Omental fat pad (tissue), 4 donors: ENCODE data around the gene KCNB1. TPM values are rescaled to one million over a fixed set of nuclear protein-coding genes. Genes with fewer than 3 reads are reported as not detected.

ENCODE experiments used
- ATAC-seq: fragments of 150-250 bp; one replicate; pipeline ENCODE4 v1.9.1; 2016; ENCODE audit warnings: mild to moderate bottlenecking, moderate library complexity; ENCODE audit not compliant: low FRiP score
- DNase-seq: peaks from one replicate; pipeline ENCODE4 v3.0.0-alpha.2; 2019; ENCODE audit warnings: low spot score
- total RNA-seq, 4 donors: library from RNA; depleted of rRNA; stranded (reverse); fragments of >200 nt; gene quantifications; one replicate each; pipeline ENCODE4 v1.1.0, GENCODE V29; 2016
- TF ChIP-seq, protein P1 (sequence below), 3 donors: fragments of 450-650 bp; IDR thresholded peaks; one replicate each; pipeline ENCODE4 v1.5.1; 2016 to 2017; ENCODE audit warnings: antibody characterized with exemption in 3 of 3, mild to moderate bottlenecking in 3 of 3, moderate library complexity in 2 of 3

KCNB1 gene
- total RNA-seq, 4 donors from 2014 or later: 15.0 to 34.4 (median 22.9) TPM

- TF ChIP-seq, protein P1, sequence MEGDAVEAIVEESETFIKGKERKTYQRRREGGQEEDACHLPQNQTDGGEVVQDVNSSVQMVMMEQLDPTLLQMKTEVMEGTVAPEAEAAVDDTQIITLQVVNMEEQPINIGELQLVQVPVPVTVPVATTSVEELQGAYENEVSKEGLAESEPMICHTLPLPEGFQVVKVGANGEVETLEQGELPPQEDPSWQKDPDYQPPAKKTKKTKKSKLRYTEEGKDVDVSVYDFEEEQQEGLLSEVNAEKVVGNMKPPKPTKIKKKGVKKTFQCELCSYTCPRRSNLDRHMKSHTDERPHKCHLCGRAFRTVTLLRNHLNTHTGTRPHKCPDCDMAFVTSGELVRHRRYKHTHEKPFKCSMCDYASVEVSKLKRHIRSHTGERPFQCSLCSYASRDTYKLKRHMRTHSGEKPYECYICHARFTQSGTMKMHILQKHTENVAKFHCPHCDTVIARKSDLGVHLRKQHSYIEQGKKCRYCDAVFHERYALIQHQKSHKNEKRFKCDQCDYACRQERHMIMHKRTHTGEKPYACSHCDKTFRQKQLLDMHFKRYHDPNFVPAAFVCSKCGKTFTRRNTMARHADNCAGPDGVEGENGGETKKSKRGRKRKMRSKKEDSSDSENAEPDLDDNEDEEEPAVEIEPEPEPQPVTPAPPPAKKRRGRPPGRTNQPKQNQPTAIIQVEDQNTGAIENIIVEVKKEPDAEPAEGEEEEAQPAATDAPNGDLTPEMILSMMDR (IDR thresholded peaks at IDR 0.05): no peak
- ATAC-seq (no peak), DNase-seq (no peak)
Measured at GRCh38 chr20:49366687-49367086, 115.8 kb downstream of the KCNB1 start.

DNA sequence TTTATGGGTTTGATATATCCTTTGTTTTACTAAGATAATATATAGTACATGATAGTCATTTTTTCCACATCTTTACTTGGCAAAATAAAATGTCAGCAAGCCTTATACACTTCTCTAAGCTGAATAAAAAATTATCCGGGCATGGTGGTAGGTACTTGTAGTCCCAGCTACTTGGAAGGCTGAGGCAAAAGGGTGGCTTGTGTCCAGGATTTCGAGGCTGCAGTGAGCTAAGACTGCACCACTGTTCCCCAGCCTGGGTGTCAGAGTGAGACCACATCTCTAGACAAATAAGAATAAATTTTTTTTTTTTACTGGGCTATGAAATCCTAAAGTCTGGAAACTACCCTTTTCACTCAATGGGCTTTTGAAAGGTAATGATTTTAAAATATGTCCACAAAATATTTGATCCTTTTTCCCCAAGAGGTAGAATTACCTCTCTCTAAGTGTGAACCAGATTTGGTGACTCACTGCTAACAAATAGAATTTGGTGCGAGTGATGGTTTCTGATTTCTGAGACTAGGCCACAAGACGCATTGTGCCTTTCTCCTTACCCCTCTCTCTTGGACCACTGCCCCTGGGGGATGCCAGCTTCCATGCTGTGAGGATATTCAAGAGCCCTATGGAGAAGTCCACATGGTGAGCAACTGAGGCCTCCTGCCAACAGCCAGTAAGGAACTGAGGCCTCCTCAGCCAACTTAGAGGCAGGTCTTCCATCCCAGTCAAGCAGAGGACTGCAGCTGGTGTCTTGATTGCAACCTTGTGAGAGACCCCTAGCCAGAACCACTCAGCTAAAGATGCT lies 120.4 kb downstream of the KCNB1 start:
- ATAC-seq (no peak), DNase-seq (no peak)

GRCh38 chr20:49360242-49360968 lies 122.1 kb downstream of the KCNB1 start:
- ATAC-seq (no peak), DNase-seq (no peak)
- TF ChIP-seq, protein P1 (IDR thresholded peaks at IDR 0.05): no peak

More for the DNA sequence above, 120.4 kb downstream of the KCNB1 start:
- TF ChIP-seq, protein P1 (IDR thresholded peaks at IDR 0.05): no peak

- TF ChIP-seq, protein P1 (IDR thresholded peaks at IDR 0.05): no peak
- ATAC-seq: no peak
- DNase-seq: no peak
Measured at GRCh38 chr20:49356676-49357075, 125.8 kb downstream of the KCNB1 start.

DNA sequence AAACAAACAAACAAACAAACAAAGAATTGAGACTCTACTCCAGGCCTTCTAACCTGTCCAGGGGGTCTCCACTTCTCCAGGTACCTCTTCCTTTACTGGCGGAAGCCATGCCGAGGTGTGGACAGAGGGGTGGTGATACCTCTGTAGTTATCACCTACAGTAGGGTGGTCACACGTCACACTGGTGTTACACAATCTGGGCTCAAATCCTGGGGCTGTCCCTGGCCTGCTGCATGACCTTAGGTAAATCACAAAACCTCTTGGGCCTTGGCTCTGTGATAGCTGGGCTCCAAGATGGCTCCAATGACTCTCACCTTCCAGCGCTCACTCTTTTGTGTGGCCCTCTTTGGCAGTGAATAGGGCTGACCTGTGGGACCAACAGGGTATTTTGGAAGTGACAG lies 127.8 kb downstream of the KCNB1 start:
- TF ChIP-seq, protein P1 (IDR thresholded peaks at IDR 0.05): no peak
- ATAC-seq (no peak), DNase-seq (no peak)

- DNase-seq (no peak), ATAC-seq (peak; percentile 8)
- TF ChIP-seq, protein P1 (IDR thresholded peaks at IDR 0.05): no peak
Measured at GRCh38 chr20:49353348-49353747, 129.1 kb downstream of the KCNB1 start.
